H9 (cell line): ENCODE measurements around the gene ZNF521. TPM values are rescaled to one million over a fixed set of nuclear protein-coding genes. Genes with fewer than 3 reads are reported as not detected.

Source experiments
- DNase-seq: peaks from one replicate; pipeline ENCODE4 v3.0.0-alpha.2; 2017
- H2AFZ ChIP-seq: one replicate; pipeline ENCODE4 v1.6.1; 2013; ENCODE audit warnings: mild to moderate bottlenecking, low read length, control low read depth, moderate library complexity
- H2AK5ac ChIP-seq: 2 replicates; pipeline ENCODE4 v1.6.1; 2013; ENCODE audit warnings: low read length, control low read depth, mixed read lengths; ENCODE audit not compliant: insufficient read length
- H2BK120ac ChIP-seq: one replicate; pipeline ENCODE4 v1.6.1; 2013; ENCODE audit warnings: low read depth, mild to moderate bottlenecking, low read length, control low read depth, inconsistent platforms; ENCODE audit not compliant: poor library complexity, severe bottlenecking
- H2BK12ac ChIP-seq: 2 replicates; pipeline ENCODE4 v1.6.1; 2013; ENCODE audit warnings: low read length, control low read depth, mixed read lengths, low read depth; ENCODE audit not compliant: insufficient read length
- H2BK15ac ChIP-seq: 2 replicates; pipeline ENCODE4 v1.6.1; 2013; ENCODE audit warnings: low read depth, low read length, control low read depth
- H2BK20ac ChIP-seq: one replicate; pipeline ENCODE4 v1.6.1; 2013; ENCODE audit warnings: low read depth, mild to moderate bottlenecking, low read length, control low read depth, inconsistent platforms; ENCODE audit not compliant: poor library complexity, severe bottlenecking
- H2BK5ac ChIP-seq: 2 replicates; pipeline ENCODE4 v1.6.1; 2013; ENCODE audit warnings: low read length, control low read depth, mixed read lengths; ENCODE audit not compliant: insufficient read length
- H3K14ac ChIP-seq: 2 replicates; pipeline ENCODE4 v1.6.1; 2013; ENCODE audit warnings: low read length, control low read depth; ENCODE audit not compliant: insufficient read depth
- H3K18ac ChIP-seq: 2 replicates; pipeline ENCODE4 v1.6.1; 2013; ENCODE audit warnings: low read depth, mild to moderate bottlenecking, mixed read lengths, low read length, control low read depth; ENCODE audit not compliant: insufficient read length
- H3K23ac ChIP-seq: 2 replicates; pipeline ENCODE4 v1.6.1; 2013; ENCODE audit warnings: low read length, control low read depth, mixed read lengths, low read depth; ENCODE audit not compliant: insufficient read length
- H3K23me2 ChIP-seq: 2 replicates; pipeline ENCODE4 v1.6.1; 2013; ENCODE audit warnings: low read depth, mild to moderate bottlenecking, mixed read lengths, low read length, control low read depth; ENCODE audit not compliant: insufficient read length, poor library complexity, severe bottlenecking
- H3K27ac ChIP-seq: 2 replicates; pipeline ENCODE4 v1.5.1; 2013; ENCODE audit warnings: low read length, control low read depth, mixed read lengths, low read depth; ENCODE audit not compliant: insufficient read length
- H3K27me3 ChIP-seq: 2 replicates; pipeline ENCODE4 v1.6.1; 2013; ENCODE audit warnings: low read length, control low read depth, inconsistent platforms; ENCODE audit not compliant: insufficient read depth
- H3K4ac ChIP-seq: 2 replicates; pipeline ENCODE4 v1.6.1; 2013; ENCODE audit warnings: low read depth, mild to moderate bottlenecking, control low read depth, inconsistent platforms, low read length, moderate library complexity
- H3K4me1 ChIP-seq: 2 replicates; pipeline ENCODE4 v1.6.1; 2013; ENCODE audit warnings: low read length, control low read depth, inconsistent platforms; ENCODE audit not compliant: insufficient read depth
- H3K4me2 ChIP-seq: 2 replicates; pipeline ENCODE4 v1.6.1; 2013; ENCODE audit warnings: low read length, control low read depth, mixed read lengths; ENCODE audit not compliant: insufficient read length, insufficient read depth
- H3K56ac ChIP-seq: 2 replicates; pipeline ENCODE4 v1.6.1; 2013; ENCODE audit warnings: low read depth, mild to moderate bottlenecking, mixed read lengths, low read length, control low read depth; ENCODE audit not compliant: insufficient read length
- H3K79me1 ChIP-seq: 2 replicates; pipeline ENCODE4 v1.6.1; 2013; ENCODE audit warnings: low read depth, mild to moderate bottlenecking, moderate library complexity, low read length, control low read depth, inconsistent platforms; ENCODE audit not compliant: insufficient read depth, poor library complexity, severe bottlenecking
- H3K79me2 ChIP-seq: 2 replicates; pipeline ENCODE4 v1.6.1; 2013; ENCODE audit warnings: low read length, control low read depth, inconsistent platforms; ENCODE audit not compliant: insufficient read depth
- H3K9ac ChIP-seq: 2 replicates; pipeline ENCODE4 v1.6.1; 2013; ENCODE audit warnings: low read length, control low read depth, mixed read lengths; ENCODE audit not compliant: insufficient read length; ENCODE audit errors: extremely low read depth
- H3K9me3 ChIP-seq: one replicate; pipeline ENCODE4 v1.6.1; 2013; ENCODE audit warnings: low read depth, low read length, inconsistent platforms; ENCODE audit not compliant: control insufficient read depth
- H3T11ph ChIP-seq: one replicate; pipeline ENCODE4 v1.6.1; 2013; ENCODE audit warnings: mild to moderate bottlenecking, low read length, control low read depth, inconsistent platforms
- H4K20me1 ChIP-seq: one replicate; pipeline ENCODE4 v1.6.1; 2013; ENCODE audit not compliant: control insufficient read depth, insufficient read length, insufficient read depth
- H4K5ac ChIP-seq: 2 replicates; pipeline ENCODE4 v1.6.1; 2013; ENCODE audit warnings: low read depth, mild to moderate bottlenecking, mixed read lengths, low read length, control low read depth; ENCODE audit not compliant: insufficient read length
- H4K8ac ChIP-seq: replicated peaks from 2 replicates; pipeline ENCODE4 v1.6.1; 2013; ENCODE audit warnings: low read length, control low read depth, mixed read lengths, low read depth; ENCODE audit not compliant: insufficient read length
- H4K91ac ChIP-seq: 2 replicates; pipeline ENCODE4 v1.6.1; 2013; ENCODE audit warnings: low read depth, mild to moderate bottlenecking, moderate library complexity, mixed read lengths, low read length, control low read depth; ENCODE audit not compliant: insufficient read length
- H3K27ac Mint-ChIP-seq, 3 experiments: 2 replicates in 2 of 3; 3 replicates in 1 of 3; pipeline ENCODE4 v1.8.0; 2020 to 2021; ENCODE audit warnings: mixed read lengths in 3 of 3, mild to moderate bottlenecking in 1 of 3, moderate library complexity in 1 of 3
- H3K27me3 Mint-ChIP-seq: 2 replicates; pipeline ENCODE4 v1.8.0; 2021; ENCODE audit warnings: low read depth, mild to moderate bottlenecking, moderate library complexity, mixed read lengths
- H3K36me3 Mint-ChIP-seq, 3 experiments: 2 replicates in 2 of 3; 3 replicates in 1 of 3; pipeline ENCODE4 v1.8.0; 2020 to 2021; ENCODE audit warnings: low read depth in 3 of 3, mixed read lengths in 3 of 3; ENCODE audit not compliant: insufficient read depth in 1 of 3
- H3K4me1 Mint-ChIP-seq, 2 experiments: 2 replicates each; pipeline ENCODE4 v1.8.0; 2020; ENCODE audit warnings: mixed read lengths in 2 of 2
- H3K4me3 Mint-ChIP-seq, 2 experiments: 2 replicates in 1 of 2; 3 replicates in 1 of 2; pipeline ENCODE4 v1.8.0; 2020 to 2021; ENCODE audit warnings: mild to moderate bottlenecking in 2 of 2, mixed read lengths in 2 of 2, moderate library complexity in 1 of 2
- H3K9me3 Mint-ChIP-seq, 2 experiments: 2 replicates in 1 of 2; 3 replicates in 1 of 2; pipeline ENCODE4 v1.8.0; 2020; ENCODE audit warnings: mild to moderate bottlenecking in 2 of 2, mixed read lengths in 2 of 2, moderate library complexity in 1 of 2
- CTCF ChIP-seq: fragments of 200-600 bp; sonication (generic); conservative IDR thresholded peaks from 3 replicates; pipeline ENCODE4 v1.8.0; 2021; ENCODE audit warnings: antibody characterized with exemption, mild to moderate bottlenecking
- WGBS: extraction: QIAGEN DNeasy Blood & Tissue Kit; methylation state at CpG from one replicate; pipeline ENCODE4 v1.1.7; 2013; ENCODE audit warnings: missing lambda C conversion rate, low lambda C conversion rate, mixed read lengths; ENCODE audit not compliant: insufficient read length; ENCODE audit errors: extremely low coverage; 5-methylcytosine and 5-hydroxymethylcytosine counted together
- total RNA-seq: library from RNA; stranded (reverse); gene quantifications from 2 replicates; pipeline ENCODE4 v1.2.1, GENCODE V29; 2021

ZNF521 gene
- total RNA-seq, 1 experiment from 2014 or later: 3.3 TPM

- no peak overlapping the region for H3K4me2 ChIP-seq
- H2BK120ac ChIP-seq: no peak overlapping the region
- no peaks in the 10 kb centered on the region for H4K20me1 ChIP-seq
- H4K91ac ChIP-seq: no peak overlapping the region
- Mint-ChIP-seq H3K4me3 (no peak overlapping the region), H3K36me3 (no peaks in the 10 kb centered on the region; a peak in 1 of 7 replicates), H3K9me3 (no peaks in the 10 kb centered on the region; a peak in 1 of 5 replicates), H3K27ac (no peak overlapping the region), H3K4me1 (peaks cover 23 to 31% of the 10 kb centered on the region in 2 experiments), H3K27me3 (peaks cover 58% of the 10 kb centered on the region)
- H3K79me1 ChIP-seq: no peaks in the 10 kb centered on the region
- no peak overlapping the region for H3K4ac ChIP-seq
- H2BK20ac ChIP-seq: no peak overlapping the region
- no peak for DNase-seq
- H3K23ac ChIP-seq: no peak overlapping the region
- H2AFZ ChIP-seq: no peak overlapping the region
- 0 out of 2 replicates have a peak, but pooled peaks cover 2% of the 10 kb centered on the region for H3K4me1 ChIP-seq
- H3K27me3 ChIP-seq: peaks cover 5% of the 10 kb centered on the region; the same call in 1 of the 2 replicates
- H3K14ac ChIP-seq: no peak overlapping the region
- no peak overlapping the region for H3K27ac ChIP-seq
- H4K8ac ChIP-seq: no peak overlapping the region
- no peak overlapping the region for H2BK5ac ChIP-seq
- H2AK5ac ChIP-seq: no peak overlapping the region
- no peaks in the 10 kb centered on the region for H3K79me2 ChIP-seq
- no peak overlapping the region for H2BK12ac ChIP-seq
- H3K18ac ChIP-seq: no peak overlapping the region
- no peak for TF ChIP-seq CTCF
- no peak overlapping the region for H3T11ph ChIP-seq
- H3K9me3 ChIP-seq: no peaks in the 10 kb centered on the region
- H3K56ac ChIP-seq: no peak overlapping the region
- no peaks in the 10 kb centered on the region for H3K23me2 ChIP-seq
- H3K9ac ChIP-seq: no peak overlapping the region
- WGBS: no CpG with 5 or more reads among the region's 3 CpGs
- no peak overlapping the region for H2BK15ac ChIP-seq
- H4K5ac ChIP-seq: no peak overlapping the region
These were observed 312.2 kb downstream of the ZNF521 start for GRCh38 chr18:25039781-25040180.
